GM23338 (cell line): ENCODE results near the gene SLC22A17. TPM values are rescaled to one million over a fixed set of nuclear protein-coding genes. Genes with fewer than 3 reads are reported as not detected.

Experiments used
- microRNA counts: library from miRNA; unstranded; fragments of <30 nt; microRNA quantifications from one replicate; lab custom pipeline; 2017
- microRNA-seq: library from miRNA; unstranded; fragments of <30 nt; microRNA quantifications from one replicate; pipeline ENCODE4, GENCODE V29; 2017
- polyA plus RNA-seq: library from polyadenylated mRNA; unstranded; fragments of >200 nt; fragmentation: Nextera tagmentation; extraction: Ambion mirVana; gene quantifications from 2 replicates; pipeline ENCODE4 v1.2.1, GENCODE V29; 2016
- small RNA-seq: library from RNA; depleted of rRNA; stranded (forward); fragments of <200 nt; gene quantifications from one replicate; pipeline ENCODE3, GENCODE V24; 2014; ENCODE audit warnings: low replicate concordance
- total RNA-seq: library from RNA; depleted of rRNA; stranded (reverse); fragments of >200 nt; shearing (Covaris generic); gene quantifications from 2 replicates; pipeline ENCODE4 v1.2.3, GENCODE V29; 2014; rRNA removed
- TF ChIP-seq, protein P1 (sequence below): fragments of 250-450 bp; sonication (Bioruptor Pico); IDR thresholded peaks from 2 replicates; pipeline ENCODE4 v1.5.0; 2020; ENCODE audit warnings: mild to moderate bottlenecking, moderate library complexity

Gene SLC22A17
- total and polyA plus RNA-seq, 2 experiments from 2014 or later: 28.6 to 56.6 TPM

DNA sequence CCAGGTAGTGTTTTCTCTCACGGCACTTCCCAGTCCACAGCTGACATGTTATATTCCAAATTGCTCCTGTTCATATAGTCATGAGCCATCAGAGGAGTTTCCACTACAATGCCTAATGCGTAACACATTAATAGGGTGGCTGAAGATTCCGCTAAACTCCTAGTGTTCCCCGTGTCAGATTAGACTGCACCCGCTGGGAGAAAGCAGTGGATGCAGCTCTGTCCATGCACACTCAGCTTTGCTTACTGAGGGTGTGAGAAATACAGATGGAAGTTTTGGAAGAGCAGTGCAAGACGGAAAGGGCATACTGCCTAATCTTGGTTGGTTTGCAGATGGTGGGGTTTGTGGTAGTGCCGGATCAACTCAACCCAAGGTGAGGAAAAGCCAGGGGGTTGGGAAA, 55.6 kb downstream of the SLC22A17 start (continued):
- TF ChIP-seq, protein P1, sequence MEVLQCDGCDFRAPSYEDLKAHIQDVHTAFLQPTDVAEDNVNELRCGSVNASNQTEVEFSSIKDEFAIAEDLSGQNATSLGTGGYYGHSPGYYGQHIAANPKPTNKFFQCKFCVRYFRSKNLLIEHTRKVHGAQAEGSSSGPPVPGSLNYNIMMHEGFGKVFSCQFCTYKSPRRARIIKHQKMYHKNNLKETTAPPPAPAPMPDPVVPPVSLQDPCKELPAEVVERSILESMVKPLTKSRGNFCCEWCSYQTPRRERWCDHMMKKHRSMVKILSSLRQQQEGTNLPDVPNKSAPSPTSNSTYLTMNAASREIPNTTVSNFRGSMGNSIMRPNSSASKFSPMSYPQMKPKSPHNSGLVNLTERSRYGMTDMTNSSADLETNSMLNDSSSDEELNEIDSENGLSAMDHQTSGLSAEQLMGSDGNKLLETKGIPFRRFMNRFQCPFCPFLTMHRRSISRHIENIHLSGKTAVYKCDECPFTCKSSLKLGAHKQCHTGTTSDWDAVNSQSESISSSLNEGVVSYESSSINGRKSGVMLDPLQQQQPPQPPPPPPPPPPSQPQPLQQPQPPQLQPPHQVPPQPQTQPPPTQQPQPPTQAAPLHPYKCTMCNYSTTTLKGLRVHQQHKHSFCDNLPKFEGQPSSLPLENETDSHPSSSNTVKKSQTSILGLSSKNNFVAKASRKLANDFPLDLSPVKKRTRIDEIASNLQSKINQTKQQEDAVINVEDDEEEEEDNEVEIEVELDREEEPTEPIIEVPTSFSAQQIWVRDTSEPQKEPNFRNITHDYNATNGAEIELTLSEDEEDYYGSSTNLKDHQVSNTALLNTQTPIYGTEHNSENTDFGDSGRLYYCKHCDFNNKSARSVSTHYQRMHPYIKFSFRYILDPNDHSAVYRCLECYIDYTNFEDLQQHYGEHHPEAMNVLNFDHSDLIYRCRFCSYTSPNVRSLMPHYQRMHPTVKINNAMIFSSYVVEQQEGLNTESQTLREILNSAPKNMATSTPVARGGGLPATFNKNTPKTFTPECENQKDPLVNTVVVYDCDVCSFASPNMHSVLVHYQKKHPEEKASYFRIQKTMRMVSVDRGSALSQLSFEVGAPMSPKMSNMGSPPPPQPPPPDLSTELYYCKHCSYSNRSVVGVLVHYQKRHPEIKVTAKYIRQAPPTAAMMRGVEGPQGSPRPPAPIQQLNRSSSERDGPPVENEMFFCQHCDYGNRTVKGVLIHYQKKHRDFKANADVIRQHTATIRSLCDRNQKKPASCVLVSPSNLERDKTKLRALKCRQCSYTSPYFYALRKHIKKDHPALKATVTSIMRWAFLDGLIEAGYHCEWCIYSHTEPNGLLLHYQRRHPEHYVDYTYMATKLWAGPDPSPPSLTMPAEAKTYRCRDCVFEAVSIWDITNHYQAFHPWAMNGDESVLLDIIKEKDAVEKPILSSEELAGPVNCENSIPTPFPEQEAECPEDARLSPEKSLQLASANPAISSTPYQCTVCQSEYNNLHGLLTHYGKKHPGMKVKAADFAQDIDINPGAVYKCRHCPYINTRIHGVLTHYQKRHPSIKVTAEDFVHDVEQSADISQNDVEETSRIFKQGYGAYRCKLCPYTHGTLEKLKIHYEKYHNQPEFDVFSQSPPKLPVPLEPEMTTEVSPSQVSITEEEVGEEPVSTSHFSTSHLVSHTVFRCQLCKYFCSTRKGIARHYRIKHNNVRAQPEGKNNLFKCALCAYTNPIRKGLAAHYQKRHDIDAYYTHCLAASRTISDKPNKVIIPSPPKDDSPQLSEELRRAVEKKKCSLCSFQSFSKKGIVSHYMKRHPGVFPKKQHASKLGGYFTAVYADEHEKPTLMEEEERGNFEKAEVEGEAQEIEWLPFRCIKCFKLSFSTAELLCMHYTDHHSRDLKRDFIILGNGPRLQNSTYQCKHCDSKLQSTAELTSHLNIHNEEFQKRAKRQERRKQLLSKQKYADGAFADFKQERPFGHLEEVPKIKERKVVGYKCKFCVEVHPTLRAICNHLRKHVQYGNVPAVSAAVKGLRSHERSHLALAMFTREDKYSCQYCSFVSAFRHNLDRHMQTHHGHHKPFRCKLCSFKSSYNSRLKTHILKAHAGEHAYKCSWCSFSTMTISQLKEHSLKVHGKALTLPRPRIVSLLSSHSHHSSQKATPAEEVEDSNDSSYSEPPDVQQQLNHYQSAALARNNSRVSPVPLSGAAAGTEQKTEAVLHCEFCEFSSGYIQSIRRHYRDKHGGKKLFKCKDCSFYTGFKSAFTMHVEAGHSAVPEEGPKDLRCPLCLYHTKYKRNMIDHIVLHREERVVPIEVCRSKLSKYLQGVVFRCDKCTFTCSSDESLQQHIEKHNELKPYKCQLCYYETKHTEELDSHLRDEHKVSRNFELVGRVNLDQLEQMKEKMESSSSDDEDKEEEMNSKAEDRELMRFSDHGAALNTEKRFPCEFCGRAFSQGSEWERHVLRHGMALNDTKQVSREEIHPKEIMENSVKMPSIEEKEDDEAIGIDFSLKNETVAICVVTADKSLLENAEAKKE (CRISPR knock-in tag): no peak

MicroRNAs encoded within 50 kb of the gene (microRNA counts, 767-probe panel; counts per million panel counts)
- microRNA hsa-miR-208a (lab: Ali Mortazavi, UCI): not detected

Small RNA genes lying within 50 kb of the gene (microRNA-seq; reads per million reads assigned to microRNA genes)
- not detected for gene MIR208A

Small RNA genes lying within 50 kb of the gene (small RNA-seq; reads per million reads assigned to genes)
- not detected for gene MIR208A

Other genes starting within 250 kb of the SLC22A17 start
- gene CIROP, start 247.9 kb downstream of the SLC22A17 start, total RNA-seq: not detected in 2 replicates
- not detected in 2 replicates for gene CIROP, start 247.9 kb downstream of the SLC22A17 start, polyA plus RNA-seq
- gene CEBPE, start 233.6 kb downstream of the SLC22A17 start, total RNA-seq: not detected in 2 replicates
- gene CEBPE, start 233.6 kb downstream of the SLC22A17 start, polyA plus RNA-seq: not detected in 2 replicates
- gene SLC7A8, start 169.2 kb downstream of the SLC22A17 start, total RNA-seq: 105 and 117 TPM in 2 replicates
- 122 and 124 TPM in 2 replicates for gene SLC7A8, start 169.2 kb downstream of the SLC22A17 start, polyA plus RNA-seq
- gene RNF212B, start 115.0 kb downstream of the SLC22A17 start, total RNA-seq: not detected in 2 replicates
- gene RNF212B, start 115.0 kb downstream of the SLC22A17 start, polyA plus RNA-seq: 0.68 TPM in 1 of 2 replicates, not detected in the other
- gene HOMEZ, start 66.8 kb downstream of the SLC22A17 start, total RNA-seq: 4.5 and 5.3 TPM in 2 replicates
- 7.9 and 8.4 TPM in 2 replicates for gene HOMEZ, start 66.8 kb downstream of the SLC22A17 start, polyA plus RNA-seq
- 0.66 and 2.3 TPM in 2 replicates for gene PPP1R3E, start 50.0 kb downstream of the SLC22A17 start, total RNA-seq
- gene PPP1R3E, start 50.0 kb downstream of the SLC22A17 start, polyA plus RNA-seq: 1.8 and 2.5 TPM in 2 replicates
- gene BCL2L2, start 46.1 kb downstream of the SLC22A17 start, total RNA-seq: 11.0 and 12.3 TPM in 2 replicates
- gene BCL2L2, start 46.1 kb downstream of the SLC22A17 start, polyA plus RNA-seq: 3.5 and 3.6 TPM in 2 replicates
- gene PABPN1, start 31.4 kb downstream of the SLC22A17 start, total RNA-seq: 110 and 116 TPM in 2 replicates
- gene PABPN1, start 31.4 kb downstream of the SLC22A17 start, polyA plus RNA-seq: 342 and 384 TPM in 2 replicates
- 13.6 and 18.9 TPM in 2 replicates for gene EFS, start 12.3 kb upstream of the SLC22A17 start, total RNA-seq
- gene EFS, start 12.3 kb upstream of the SLC22A17 start, polyA plus RNA-seq: 5.1 and 6.4 TPM in 2 replicates
- gene IL25, start 19.9 kb upstream of the SLC22A17 start, total RNA-seq: not detected in 2 replicates
- gene IL25, start 19.9 kb upstream of the SLC22A17 start, polyA plus RNA-seq: not detected in 2 replicates
- 0.24 and 0.27 TPM in 2 replicates for gene CMTM5, start 24.2 kb upstream of the SLC22A17 start, total RNA-seq
- not detected in 2 replicates for gene CMTM5, start 24.2 kb upstream of the SLC22A17 start, polyA plus RNA-seq
- gene MYH6, start 55.4 kb upstream of the SLC22A17 start, total RNA-seq: 0.03 and 0.23 TPM in 2 replicates
- 0.10 and 2.1 TPM in 2 replicates for gene MYH6, start 55.4 kb upstream of the SLC22A17 start, polyA plus RNA-seq
- gene MYH7, start 82.8 kb upstream of the SLC22A17 start, total RNA-seq: not detected in 2 replicates
- gene MYH7, start 82.8 kb upstream of the SLC22A17 start, polyA plus RNA-seq: 0.05 TPM in 1 of 2 replicates, not detected in the other
- gene NGDN, start 116.8 kb upstream of the SLC22A17 start, total RNA-seq: 48.6 and 67.1 TPM in 2 replicates
- 81.6 and 90.8 TPM in 2 replicates for gene NGDN, start 116.8 kb upstream of the SLC22A17 start, polyA plus RNA-seq
- gene ZFHX2, start 198.9 kb upstream of the SLC22A17 start, total RNA-seq: 9.9 and 11.6 TPM in 2 replicates
- gene ZFHX2, start 198.9 kb upstream of the SLC22A17 start, polyA plus RNA-seq: 18.5 and 22.4 TPM in 2 replicates
- gene THTPA, start 203.4 kb upstream of the SLC22A17 start, total RNA-seq: 15.0 and 21.3 TPM in 2 replicates
- gene THTPA, start 203.4 kb upstream of the SLC22A17 start, polyA plus RNA-seq: 6.3 and 8.6 TPM in 2 replicates
- gene AP1G2, start 214.9 kb upstream of the SLC22A17 start, total RNA-seq: 63.5 and 70.8 TPM in 2 replicates
- 53.7 and 55.3 TPM in 2 replicates for gene AP1G2, start 214.9 kb upstream of the SLC22A17 start, polyA plus RNA-seq
- gene JPH4, start 225.9 kb upstream of the SLC22A17 start, total RNA-seq: 28.5 and 29.9 TPM in 2 replicates
- 11.0 and 11.9 TPM in 2 replicates for gene JPH4, start 225.9 kb upstream of the SLC22A17 start, polyA plus RNA-seq